Fibroblast of skin of right biceps (primary cell): ENCODE data around the gene INAFM2.
A peak's percentile ranks its signal among the peaks of the same experiment; 100 is the strongest.

Experiments
- DNase-seq: peaks from one replicate; pipeline ENCODE4 v3.0.0-alpha.2; 2013

Gene INAFM2

GRCh38 chr15:40345225-40345866 lies 21.9 kb downstream of the INAFM2 start:
- DNase-seq = no peak

- no peak for DNase-seq
These were observed 22.5 kb downstream of the INAFM2 start for GRCh38 chr15:40345867-40346578.

GRCh38 chr15:40346579-40347558 lies 23.4 kb downstream of the INAFM2 start:
- DNase-seq = no peak

- DNase-seq = no peak
These were observed 24.3 kb downstream of the INAFM2 start for GRCh38 chr15:40347559-40348473.

GRCh38 chr15:40348474-40348870 lies 25.0 kb downstream of the INAFM2 start:
- DNase-seq = no peak

GRCh38 chr15:40349163-40349562 lies 25.7 kb downstream of the INAFM2 start:
- DNase-seq = no peak

GRCh38 chr15:40352281-40352901 lies 28.9 kb downstream of the INAFM2 start:
- DNase-seq = no peak

GRCh38 chr15:40353697-40354096 lies 30.2 kb downstream of the INAFM2 start:
- DNase-seq = no peak

- DNase-seq = peak; percentile 85
These were observed 31.1 kb downstream of the INAFM2 start for GRCh38 chr15:40354408-40355171.

GRCh38 chr15:40355976-40356585 lies 32.6 kb downstream of the INAFM2 start:
- DNase-seq = no peak

- DNase-seq = no peak
These were observed 33.8 kb downstream of the INAFM2 start for GRCh38 chr15:40357246-40357645.

- peak; percentile 77 for DNase-seq
These were observed 34.4 kb downstream of the INAFM2 start, which contains the start of gene DISP2 for GRCh38 chr15:40357723-40358470. TSS of gene DISP2 (plus strand) at chr15:40358219. CDS start at chr15:40358322, 103 bp downstream.

GRCh38 chr15:40358471-40359353 lies 35.2 kb downstream of the INAFM2 start:
- DNase-seq = no peak

GRCh38 chr15:40360015-40360414 lies 36.5 kb downstream of the INAFM2 start:
- no peak for DNase-seq

- no peak for DNase-seq
These were observed 38.1 kb downstream of the INAFM2 start for GRCh38 chr15:40361640-40362039.

- no peak for DNase-seq
These were observed 40.1 kb downstream of the INAFM2 start for GRCh38 chr15:40363611-40364010.

GRCh38 chr15:40364251-40364650 lies 40.8 kb downstream of the INAFM2 start:
- DNase-seq = no peak

- no peak for DNase-seq
These were observed 41.5 kb downstream of the INAFM2 start for GRCh38 chr15:40365016-40365415.
